GM06990 (cell line): ENCODE results near the gene HTR1E.
"Not testable (repeated sequence)": the region's sequence is repeated elsewhere in the genome, so short reads cannot be mapped to it uniquely, and the experiment has no call there.

ENCODE experiments used
- DNase-seq: peaks from one replicate; pipeline ENCODE4 v3.0.0-alpha.2; 2011; ENCODE audit not compliant: insufficient read length; ENCODE audit errors: extremely low read depth
- H3K27me3 ChIP-seq: replicated peaks from 2 replicates; pipeline ENCODE4 v1.6.0; 2011; ENCODE audit warnings: low read length; ENCODE audit not compliant: control insufficient read depth, insufficient read depth
- H3K36me3 ChIP-seq: 2 replicates; pipeline ENCODE4 v1.5.1; 2011; ENCODE audit warnings: low read length; ENCODE audit not compliant: control insufficient read depth, insufficient read depth
- H3K4me3 ChIP-seq: replicated peaks from 2 replicates; pipeline ENCODE4 v1.5.1; 2011; ENCODE audit warnings: low read depth, mild to moderate bottlenecking, control low read depth, low read length
- TF ChIP-seq, protein P1 (sequence below): IDR thresholded peaks from 2 replicates; pipeline ENCODE4 v1.5.1; 2011; ENCODE audit warnings: low read length, control low read depth, mild to moderate bottlenecking, inconsistent platforms; ENCODE audit not compliant: insufficient read depth, poor library complexity, severe bottlenecking

HTR1E gene

DNA sequence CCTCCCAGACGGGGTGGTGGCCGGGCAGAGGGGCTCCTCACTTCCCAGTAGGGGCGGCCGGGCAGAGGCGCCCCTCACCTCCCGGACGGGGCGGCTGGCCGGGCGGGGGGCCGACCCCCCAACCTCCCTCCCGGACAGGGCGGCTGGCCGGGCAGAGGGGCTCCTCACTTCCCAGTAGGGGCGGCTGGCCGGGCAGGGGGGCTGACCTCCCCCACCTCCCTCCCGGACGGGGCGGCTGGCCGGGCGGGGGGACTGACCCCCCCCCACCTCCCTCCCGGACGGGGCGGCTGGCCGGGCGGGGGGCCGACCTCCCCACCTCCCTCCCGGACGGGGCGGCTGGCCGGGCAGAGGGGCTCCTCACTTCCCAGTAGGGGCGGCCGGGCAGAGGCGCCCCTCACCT, 72.3 kb downstream of the HTR1E start:
- not testable (repeated sequence) for DNase-seq, H3K36me3 ChIP-seq, H3K27me3 ChIP-seq, H3K4me3 ChIP-seq

DNA sequence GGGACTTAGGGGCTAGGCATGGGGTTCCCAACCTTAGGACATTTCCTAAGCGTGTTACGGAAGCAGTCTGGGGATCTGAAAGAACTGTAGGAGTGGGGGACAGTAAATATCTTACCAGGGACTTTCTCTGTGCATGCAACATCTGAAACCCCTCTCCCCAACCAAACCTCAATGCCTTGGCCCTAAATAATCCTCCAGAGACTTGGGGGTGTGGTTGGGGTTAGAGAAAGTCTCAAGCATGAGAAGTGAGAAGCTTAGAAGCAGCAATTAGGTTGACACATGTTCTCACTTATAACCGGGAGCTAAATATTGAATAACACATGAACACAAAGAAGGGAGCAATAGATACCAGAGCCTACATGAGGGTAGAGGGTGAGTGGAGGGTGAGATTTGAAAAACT, 74.7 kb downstream of the HTR1E start:
- no peaks in the 10 kb centered on the region for H3K36me3 ChIP-seq
- DNase-seq = no peak
- no peak overlapping the region for H3K4me3 ChIP-seq
- H3K27me3 ChIP-seq = no peaks in the 10 kb centered on the region
- TF ChIP-seq, protein P1, sequence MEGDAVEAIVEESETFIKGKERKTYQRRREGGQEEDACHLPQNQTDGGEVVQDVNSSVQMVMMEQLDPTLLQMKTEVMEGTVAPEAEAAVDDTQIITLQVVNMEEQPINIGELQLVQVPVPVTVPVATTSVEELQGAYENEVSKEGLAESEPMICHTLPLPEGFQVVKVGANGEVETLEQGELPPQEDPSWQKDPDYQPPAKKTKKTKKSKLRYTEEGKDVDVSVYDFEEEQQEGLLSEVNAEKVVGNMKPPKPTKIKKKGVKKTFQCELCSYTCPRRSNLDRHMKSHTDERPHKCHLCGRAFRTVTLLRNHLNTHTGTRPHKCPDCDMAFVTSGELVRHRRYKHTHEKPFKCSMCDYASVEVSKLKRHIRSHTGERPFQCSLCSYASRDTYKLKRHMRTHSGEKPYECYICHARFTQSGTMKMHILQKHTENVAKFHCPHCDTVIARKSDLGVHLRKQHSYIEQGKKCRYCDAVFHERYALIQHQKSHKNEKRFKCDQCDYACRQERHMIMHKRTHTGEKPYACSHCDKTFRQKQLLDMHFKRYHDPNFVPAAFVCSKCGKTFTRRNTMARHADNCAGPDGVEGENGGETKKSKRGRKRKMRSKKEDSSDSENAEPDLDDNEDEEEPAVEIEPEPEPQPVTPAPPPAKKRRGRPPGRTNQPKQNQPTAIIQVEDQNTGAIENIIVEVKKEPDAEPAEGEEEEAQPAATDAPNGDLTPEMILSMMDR = no peak

DNA sequence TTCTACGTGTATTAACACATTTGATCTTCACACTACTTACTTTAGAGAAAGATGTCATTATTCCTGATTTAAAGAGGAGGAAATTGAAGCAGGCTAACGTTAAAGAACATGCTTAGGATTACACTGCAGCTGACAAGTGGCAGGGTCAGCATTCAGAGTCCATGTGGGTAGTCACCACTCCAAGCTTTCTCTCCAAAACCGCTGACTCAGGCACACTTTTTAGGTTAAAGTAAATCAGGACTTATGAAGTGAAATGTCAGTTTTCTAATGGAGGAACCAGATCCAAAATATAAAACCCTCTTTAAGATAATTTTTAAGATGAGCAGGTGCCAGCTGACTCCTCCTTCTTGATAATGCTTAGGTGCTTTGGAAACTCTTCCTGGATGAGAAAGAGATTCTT, 75.4 kb downstream of the HTR1E start:
- TF ChIP-seq, protein P1 = no peak
- no peak overlapping the region for H3K4me3 ChIP-seq
- DNase-seq = no peak
- H3K36me3 ChIP-seq = no peaks in the 10 kb centered on the region
- no peaks in the 10 kb centered on the region for H3K27me3 ChIP-seq

DNA sequence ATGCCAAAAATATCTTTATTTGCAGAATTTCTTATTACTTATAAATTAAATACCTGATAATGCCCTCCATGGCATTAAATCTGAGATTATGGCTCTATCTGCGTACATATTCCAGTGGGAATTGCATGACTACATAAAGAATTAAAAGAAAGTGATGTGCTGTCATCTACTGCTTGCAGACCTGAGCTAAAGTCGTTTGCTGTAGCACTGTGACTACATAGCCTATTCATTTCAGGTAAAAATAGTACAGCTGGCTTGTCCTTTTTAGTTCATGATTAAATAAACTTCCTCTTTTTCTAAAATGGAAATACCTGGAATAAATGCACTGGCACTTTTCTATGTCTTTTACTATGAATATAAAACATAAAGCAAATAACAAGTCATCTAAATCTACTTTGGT, 79.4 kb downstream of the HTR1E start:
- Histone ChIP-seq H3K36me3 (no peaks in the 10 kb centered on the region), H3K4me3 (no peak overlapping the region), H3K27me3 (no peaks in the 10 kb centered on the region)
- TF ChIP-seq, protein P1 = no peak
- DNase-seq = no peak

DNA sequence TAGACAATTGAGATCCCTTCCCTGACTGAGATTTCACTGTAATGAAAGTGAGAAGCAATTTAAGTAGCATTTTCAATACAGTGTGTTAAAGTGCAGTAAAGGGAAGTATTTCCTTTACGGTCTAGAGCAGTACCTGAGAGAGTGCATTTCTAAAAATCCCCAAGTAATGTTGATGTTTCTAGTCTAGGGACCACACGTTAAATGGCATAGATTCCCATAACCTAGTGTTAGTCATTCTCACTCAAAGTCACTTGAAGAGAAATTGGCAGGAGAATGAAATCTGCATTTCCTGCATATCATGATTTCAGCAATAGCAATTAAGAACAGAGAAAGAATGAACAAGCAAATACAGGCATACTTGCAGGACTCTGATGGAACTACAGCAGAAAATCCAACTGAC, 89.7 kb downstream of the HTR1E start:
- Histone ChIP-seq H3K36me3 (no peaks in the 10 kb centered on the region), H3K4me3 (no peak overlapping the region), H3K27me3 (no peaks in the 10 kb centered on the region)
- TF ChIP-seq, protein P1 = no peak
- no peak for DNase-seq

DNA sequence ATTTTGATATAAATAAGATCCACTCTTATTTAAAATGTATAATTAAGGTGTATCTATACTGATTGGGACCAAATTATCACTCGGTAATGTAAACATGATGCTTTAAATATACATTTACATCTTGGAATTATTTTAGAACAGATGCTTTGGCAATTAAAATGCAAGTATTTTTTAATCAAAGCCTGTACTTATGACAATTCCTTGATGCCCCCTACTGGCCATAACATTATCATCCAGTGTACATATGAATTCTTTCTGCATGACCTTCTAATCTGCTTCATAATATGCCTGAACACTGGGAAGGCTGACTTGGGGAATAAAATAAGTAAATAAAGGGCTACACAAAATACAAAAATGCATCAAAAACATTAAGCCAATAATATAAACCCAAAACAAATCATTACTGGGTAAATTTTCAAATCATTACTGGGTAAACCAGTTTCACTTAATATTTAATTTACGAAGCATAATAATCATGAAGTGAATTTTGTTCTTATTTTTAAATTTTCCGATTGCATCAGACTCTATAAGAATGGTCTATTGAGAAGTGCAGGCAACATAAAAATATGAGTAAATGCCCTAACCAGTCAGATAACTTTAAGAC, 92.5 kb downstream of the HTR1E start:
- Histone ChIP-seq H3K27me3 (no peaks in the 10 kb centered on the region; the same call in 1 of the 2 replicates), H3K4me3 (no peak overlapping the region), H3K36me3 (no peaks in the 10 kb centered on the region)
- no peak for DNase-seq
- TF ChIP-seq, protein P1 = peak; percentile 56
